Measurements from ENCODE around the gene ZNF580.

GRCh38 chr19:55661826-55662225, 21.0 kb downstream of the ZNF580 start:
- TF ChIP-seq POLR2A (IDR thresholded peaks at IDR 0.05; ENCODE audit: low read length) (no peak), GATA1 (IDR thresholded peaks at IDR 0.05; ENCODE audit: low read depth, low read length) (no peak)
